Renal cortex interstitium (tissue), 11 donors: ENCODE measurements around the gene RREB1. TPM values are rescaled to one million over a fixed set of nuclear protein-coding genes. Genes with fewer than 3 reads are reported as not detected.

Source experiments
- DNase-seq, 11 donors: peaks; one replicate each; pipeline ENCODE4 v3.0.0-alpha.2; 2013; ENCODE audit warnings: low read depth in 9 of 11, low spot score in 4 of 11; ENCODE audit errors: extremely low read depth in 1 of 11
- polyA plus RNA-seq, 3 donors: library from polyadenylated mRNA; unstranded; fragments of 120-200 nt; gene quantifications; one replicate each; pipeline ENCODE4 v1.2.1, GENCODE V29; 2013; ENCODE audit not compliant: insufficient read length in 3 of 3

RREB1 gene
- polyA plus RNA-seq, 3 donors: 22.9 to 29.4 (median 23.0) TPM

GRCh38 chr6:7200598-7201443 is 93.1 kb downstream of the RREB1 start:
- DNase-seq: peak in 1 of 11 donors; percentile 19

GRCh38 chr6:7201444-7201731 is 93.6 kb downstream of the RREB1 start:
- DNase-seq: no peak

- no peak for DNase-seq
Observed at GRCh38 chr6:7201732-7202541, 94.2 kb downstream of the RREB1 start.

- no peak for DNase-seq
Observed at GRCh38 chr6:7202950-7203349, 95.2 kb downstream of the RREB1 start.

GRCh38 chr6:7203939-7204338 is 96.2 kb downstream of the RREB1 start:
- DNase-seq: peak in 1 of 11 donors; percentile 27

- DNase-seq: no peak
Observed at GRCh38 chr6:7204726-7205125, 97.0 kb downstream of the RREB1 start.

- DNase-seq: no peak
Observed at GRCh38 chr6:7207720-7208119, 100.0 kb downstream of the RREB1 start.

GRCh38 chr6:7213416-7213815 is 105.7 kb downstream of the RREB1 start:
- DNase-seq: no peak

GRCh38 chr6:7214468-7214867 is 106.7 kb downstream of the RREB1 start:
- no peak for DNase-seq

- no peak for DNase-seq
Observed at GRCh38 chr6:7215131-7215530, 107.4 kb downstream of the RREB1 start.

- DNase-seq: no peak
Observed at GRCh38 chr6:7215798-7216231, 108.1 kb downstream of the RREB1 start.

GRCh38 chr6:7216941-7217621 is 109.3 kb downstream of the RREB1 start:
- DNase-seq: peak in 1 of 11 donors; percentile 31

- DNase-seq: no peak
Observed at GRCh38 chr6:7218406-7218988, 110.7 kb downstream of the RREB1 start.

GRCh38 chr6:7219310-7219709 is 111.5 kb downstream of the RREB1 start:
- DNase-seq: no peak

GRCh38 chr6:7222197-7222596 is 114.4 kb downstream of the RREB1 start:
- DNase-seq: no peak

- no peak for DNase-seq
Observed at GRCh38 chr6:7224731-7225130, 117.0 kb downstream of the RREB1 start.

- DNase-seq: no peak
Observed at GRCh38 chr6:7228662-7229375, 121.1 kb downstream of the RREB1 start.

GRCh38 chr6:7229376-7230326 is 121.9 kb downstream of the RREB1 start:
- no peak for DNase-seq
